ENCODE results near the gene SLC19A2.
A peak's percentile ranks its signal among the peaks of the same experiment; 100 is the strongest.

Gene SLC19A2

GRCh38 chr1:169474302-169474995 is 11.3 kb downstream of the SLC19A2 start:
- DNase-seq (ENCODE audit: low read depth): no peak

GRCh38 chr1:169473347-169473746 is 12.4 kb downstream of the SLC19A2 start:
- DNase-seq (ENCODE audit: low read depth): no peak

GRCh38 chr1:169472738-169473137 is 13.0 kb downstream of the SLC19A2 start:
- DNase-seq (ENCODE audit: low read depth): no peak

GRCh38 chr1:169468982-169469381 is 16.8 kb downstream of the SLC19A2 start:
- no peak for DNase-seq (ENCODE audit: low read depth)

- no peak for DNase-seq (ENCODE audit: low read depth)
Observed at GRCh38 chr1:169466259-169467230, 19.2 kb downstream of the SLC19A2 start.

GRCh38 chr1:169465281-169465680 is 20.5 kb downstream of the SLC19A2 start:
- DNase-seq (ENCODE audit: low read depth): no peak

GRCh38 chr1:169462385-169462784 is 23.4 kb downstream of the SLC19A2 start:
- DNase-seq (ENCODE audit: low read depth): no peak

- DNase-seq (ENCODE audit: low read depth): no peak
Observed at GRCh38 chr1:169461390-169462000, 24.2 kb downstream of the SLC19A2 start.

GRCh38 chr1:169460191-169460833 is 25.4 kb downstream of the SLC19A2 start:
- no peak for DNase-seq (ENCODE audit: low read depth)

- no peak for DNase-seq (ENCODE audit: low read depth)
Observed at GRCh38 chr1:169457443-169457842, 28.3 kb downstream of the SLC19A2 start.

- no peak for DNase-seq (ENCODE audit: low read depth)
Observed at GRCh38 chr1:169456029-169456428, 29.7 kb downstream of the SLC19A2 start.

GRCh38 chr1:169452921-169453320 is 32.8 kb downstream of the SLC19A2 start:
- DNase-seq (ENCODE audit: low read depth): no peak

GRCh38 chr1:169451218-169451824 is 34.4 kb downstream of the SLC19A2 start:
- DNase-seq (ENCODE audit: low read depth): no peak

GRCh38 chr1:169443923-169444322 is 41.8 kb downstream of the SLC19A2 start:
- DNase-seq (ENCODE audit: low read depth): no peak

- peak; percentile 24 for DNase-seq (ENCODE audit: low read depth)
Observed at GRCh38 chr1:169427081-169427641, 58.6 kb downstream of the SLC19A2 start, which contains the start of gene CCDC181. CCDC181 (minus strand) TSS chr1:169427474; CDS start chr1:169424927, 2,547 bp downstream.

- no peak for DNase-seq (ENCODE audit: low read depth)
Observed at GRCh38 chr1:169426174-169426705, 59.5 kb downstream of the SLC19A2 start.

- DNase-seq (ENCODE audit: low read depth): no peak
Observed at GRCh38 chr1:169421309-169421708, 64.4 kb downstream of the SLC19A2 start.

GRCh38 chr1:169414952-169415351 is 70.8 kb downstream of the SLC19A2 start:
- no peak for DNase-seq (ENCODE audit: low read depth)
